HG03521 (cell line): ENCODE measurements around the gene MYO15B.

Experiments used
- ATAC-seq: cut with Tn5 transposase; IDR thresholded peaks from one replicate; pipeline ENCODE4 v1.9.1; 2021; ENCODE audit warnings: mild to moderate bottlenecking, moderate library complexity; ENCODE audit not compliant: unreplicated experiment

The MYO15B gene

DNA sequence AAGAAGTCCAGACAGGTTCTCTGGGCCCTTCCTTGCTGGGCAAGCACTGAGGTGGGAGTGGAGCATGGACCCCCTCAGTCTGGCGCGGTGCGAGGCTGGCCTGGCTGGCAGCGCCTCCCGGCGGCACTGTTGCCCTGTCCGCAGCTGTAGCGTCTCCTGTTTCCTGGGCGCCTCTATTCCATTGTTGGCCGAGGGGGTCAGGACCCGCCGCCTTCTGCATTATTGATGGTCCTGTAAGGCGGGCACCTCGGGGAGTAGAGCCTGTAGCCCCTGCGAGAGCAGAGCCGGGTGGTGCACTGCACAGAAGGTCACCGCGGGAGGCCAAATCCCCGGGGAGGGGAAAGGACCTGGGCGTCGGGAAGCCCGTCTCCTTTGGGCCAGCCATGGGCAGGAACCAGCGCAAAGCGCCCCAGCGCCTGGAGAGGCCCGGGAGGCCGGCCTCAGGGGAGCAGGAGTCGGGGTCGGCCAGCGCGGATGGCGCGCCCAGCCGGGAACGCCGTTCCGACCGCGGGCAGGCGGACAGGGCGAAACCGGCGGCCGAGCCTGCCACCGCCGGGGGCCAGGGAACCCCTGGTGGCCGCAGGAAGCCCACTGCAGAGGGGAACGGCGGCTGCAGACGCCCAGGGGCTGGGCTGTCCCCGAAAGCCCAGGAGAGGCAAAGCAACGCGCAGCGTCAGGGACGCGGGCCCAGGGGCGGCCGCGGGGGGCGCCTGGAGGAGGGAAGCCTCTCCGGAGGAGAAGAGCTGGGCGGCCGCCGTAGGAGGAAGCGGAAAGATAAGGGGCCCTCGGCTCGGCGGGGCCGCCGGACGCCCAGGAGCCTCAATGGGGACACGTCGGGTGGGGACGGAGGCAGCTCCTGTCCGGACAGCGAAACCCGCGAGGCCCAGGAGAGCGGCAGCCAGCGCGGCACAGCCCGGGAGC is at the start of gene MYO15B:
TSS of gene MYO15B (plus strand) at position 126 of the 921 bp plus-strand sequence. CDS start at position 384, 258 bp downstream.
- ATAC-seq = no peak

DNA sequence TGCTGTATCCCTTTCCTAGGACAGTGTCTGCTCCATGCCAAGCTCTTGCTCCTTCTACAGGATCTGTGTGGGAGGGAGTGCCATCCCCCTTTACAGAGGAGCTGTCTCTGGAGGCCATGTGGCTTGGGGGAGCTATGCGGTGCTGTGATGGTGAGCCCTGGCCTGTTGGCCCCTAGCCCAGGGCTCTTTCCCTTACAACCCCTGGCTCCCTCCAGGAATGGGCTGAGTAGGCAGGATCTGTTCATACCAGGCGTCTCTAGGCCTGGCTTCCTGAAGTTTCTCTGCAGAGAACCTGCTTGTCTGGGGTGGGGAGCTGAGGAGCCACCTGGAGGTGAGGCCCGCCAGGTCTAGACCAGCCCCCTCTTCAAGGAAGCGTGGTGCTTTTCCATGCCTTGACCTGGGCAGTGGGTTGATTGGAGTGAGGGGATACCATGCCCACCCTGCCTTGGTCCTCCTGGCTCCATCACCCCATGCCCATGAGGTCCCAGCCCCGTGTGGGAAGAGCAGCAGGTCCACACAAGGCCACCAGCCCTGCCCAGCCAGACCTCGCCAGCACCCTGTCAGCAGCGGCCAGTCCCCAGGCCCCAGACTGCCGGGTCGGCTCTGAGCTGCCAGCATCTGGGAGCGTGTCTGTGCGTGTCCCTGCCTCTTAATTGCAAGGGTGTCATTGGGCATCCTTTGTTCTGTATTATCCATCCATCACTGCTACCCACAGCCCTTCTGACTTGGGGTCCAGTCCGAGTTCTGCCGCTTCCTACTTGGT is 47.5 kb upstream of the MYO15B start:
- ATAC-seq = no peak

- ATAC-seq = no peak
Measured at GRCh38 chr17:75540923-75541503, 46.6 kb upstream of the MYO15B start.

- ATAC-seq = no peak
Measured at GRCh38 chr17:75542229-75542628, 45.4 kb upstream of the MYO15B start.

DNA sequence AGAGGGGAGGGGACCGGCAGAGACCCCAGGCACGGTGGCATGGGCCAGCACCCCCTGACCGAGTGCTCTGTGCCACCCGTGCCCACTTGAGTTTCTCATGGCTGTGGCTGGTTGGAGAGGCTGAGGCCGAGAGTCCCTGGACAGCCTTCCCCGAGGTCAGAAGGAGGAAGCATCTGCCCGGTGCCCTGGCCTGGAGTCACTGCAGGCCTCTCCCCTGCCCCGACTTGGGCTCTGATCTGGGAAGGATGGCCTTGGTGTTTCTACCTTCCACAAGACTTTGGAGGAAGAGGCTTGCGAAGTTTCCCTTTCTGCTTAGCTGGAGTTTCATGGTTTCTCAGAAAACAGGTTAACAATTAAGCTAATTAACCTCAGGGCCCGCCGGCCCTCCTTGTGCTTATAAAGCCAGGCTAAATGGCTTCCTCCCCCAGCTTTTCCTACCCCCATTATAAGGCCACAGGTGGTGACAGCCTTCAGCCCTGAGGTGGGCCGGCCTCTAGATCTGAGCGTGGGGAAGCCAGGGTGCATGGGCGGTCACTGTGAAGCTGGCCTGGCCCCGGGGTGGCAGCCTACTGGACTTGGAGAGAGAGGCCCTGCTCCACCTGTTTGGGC is 44.8 kb upstream of the MYO15B start:
- no peak for ATAC-seq

- no peak for ATAC-seq
Measured at GRCh38 chr17:75544250-75544649, 43.4 kb upstream of the MYO15B start.

GRCh38 chr17:75546181-75546580 is 41.4 kb upstream of the MYO15B start:
- no peak for ATAC-seq

DNA sequence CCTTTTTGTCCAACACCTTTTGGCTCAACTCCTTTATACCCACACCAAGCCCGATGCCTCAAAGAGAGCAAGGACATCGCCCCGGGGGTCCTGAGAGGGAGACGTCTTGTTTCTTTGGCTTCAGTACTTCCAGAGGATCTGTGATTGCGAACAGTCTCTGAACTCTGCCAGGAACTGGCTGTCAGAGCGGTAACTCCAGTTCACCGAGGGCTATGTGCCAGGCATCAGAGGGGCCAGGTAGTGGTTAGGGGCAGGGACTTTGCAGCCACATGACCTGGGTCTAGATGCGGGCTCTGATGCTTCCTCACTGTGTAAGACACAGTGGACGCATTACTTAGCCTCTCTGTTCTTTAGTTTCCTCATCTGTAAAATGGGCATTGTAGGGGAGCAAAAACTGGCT is 40.5 kb upstream of the MYO15B start:
- ATAC-seq = no peak

- ATAC-seq = no peak
Measured at GRCh38 chr17:75548813-75549212, 38.8 kb upstream of the MYO15B start.

GRCh38 chr17:75549246-75550138 is 38.1 kb upstream of the MYO15B start:
- ATAC-seq = no peak

DNA sequence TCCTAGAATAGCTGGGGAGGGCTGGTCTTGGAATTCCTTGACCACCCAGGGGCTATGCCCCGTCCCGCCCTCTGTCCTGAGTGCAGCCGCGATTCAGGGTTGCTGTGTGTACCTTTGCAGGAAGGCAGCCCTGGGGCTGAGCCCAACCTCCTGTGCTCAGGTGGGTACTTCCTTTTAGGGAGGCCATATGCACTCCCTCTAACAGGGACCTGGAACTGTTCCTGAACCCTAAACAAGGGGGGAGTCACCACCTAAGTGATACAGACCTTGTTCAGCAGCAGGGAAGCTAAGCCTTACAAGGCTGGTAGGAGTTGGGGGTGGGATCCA is 37.5 kb upstream of the MYO15B start:
- ATAC-seq = no peak

- ATAC-seq = no peak
Measured at GRCh38 chr17:75551266-75551665, 36.3 kb upstream of the MYO15B start.

- ATAC-seq = no peak
Measured at GRCh38 chr17:75552425-75553294, 34.9 kb upstream of the MYO15B start.

DNA sequence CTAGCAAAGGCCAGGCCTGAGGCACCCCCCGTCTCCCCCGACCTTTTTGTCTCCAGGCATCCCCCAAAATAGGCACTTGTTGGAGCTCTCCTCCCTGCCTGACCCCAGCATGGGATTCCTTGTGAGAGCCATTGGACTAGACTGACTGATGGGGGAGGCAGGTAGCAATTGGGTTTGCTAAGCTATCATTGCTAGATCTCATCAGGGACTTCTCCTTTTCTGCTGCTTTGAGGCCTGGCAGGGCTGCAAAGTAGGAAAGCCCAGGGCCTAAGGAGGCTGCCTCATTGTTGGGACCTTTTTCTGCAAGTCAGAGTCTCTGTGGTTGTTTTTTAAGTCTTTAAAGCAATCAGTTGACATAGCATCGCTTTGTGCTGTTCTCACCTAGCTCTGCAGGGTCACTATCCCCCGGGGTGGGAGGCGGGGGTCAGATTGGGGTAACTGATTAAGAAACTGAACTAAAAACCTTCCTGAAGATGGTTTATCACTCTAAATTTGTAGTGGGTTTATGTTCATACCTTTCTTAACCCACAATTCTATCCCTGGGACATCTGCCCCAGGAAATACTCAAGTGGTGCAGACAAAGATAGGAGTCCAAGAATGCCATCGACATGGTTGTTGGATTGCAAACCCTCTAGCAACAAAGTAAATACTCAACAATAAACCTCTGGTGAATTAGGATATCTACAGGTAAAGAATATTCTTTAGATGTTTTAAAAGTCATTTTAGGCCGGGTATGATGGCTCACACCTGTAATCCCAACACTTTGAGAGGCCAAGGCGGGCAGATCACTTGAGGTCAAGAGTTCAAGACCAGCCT is 34.1 kb upstream of the MYO15B start:
- ATAC-seq = no peak

- ATAC-seq = no peak
Measured at GRCh38 chr17:75555679-75556153, 31.9 kb upstream of the MYO15B start.

DNA sequence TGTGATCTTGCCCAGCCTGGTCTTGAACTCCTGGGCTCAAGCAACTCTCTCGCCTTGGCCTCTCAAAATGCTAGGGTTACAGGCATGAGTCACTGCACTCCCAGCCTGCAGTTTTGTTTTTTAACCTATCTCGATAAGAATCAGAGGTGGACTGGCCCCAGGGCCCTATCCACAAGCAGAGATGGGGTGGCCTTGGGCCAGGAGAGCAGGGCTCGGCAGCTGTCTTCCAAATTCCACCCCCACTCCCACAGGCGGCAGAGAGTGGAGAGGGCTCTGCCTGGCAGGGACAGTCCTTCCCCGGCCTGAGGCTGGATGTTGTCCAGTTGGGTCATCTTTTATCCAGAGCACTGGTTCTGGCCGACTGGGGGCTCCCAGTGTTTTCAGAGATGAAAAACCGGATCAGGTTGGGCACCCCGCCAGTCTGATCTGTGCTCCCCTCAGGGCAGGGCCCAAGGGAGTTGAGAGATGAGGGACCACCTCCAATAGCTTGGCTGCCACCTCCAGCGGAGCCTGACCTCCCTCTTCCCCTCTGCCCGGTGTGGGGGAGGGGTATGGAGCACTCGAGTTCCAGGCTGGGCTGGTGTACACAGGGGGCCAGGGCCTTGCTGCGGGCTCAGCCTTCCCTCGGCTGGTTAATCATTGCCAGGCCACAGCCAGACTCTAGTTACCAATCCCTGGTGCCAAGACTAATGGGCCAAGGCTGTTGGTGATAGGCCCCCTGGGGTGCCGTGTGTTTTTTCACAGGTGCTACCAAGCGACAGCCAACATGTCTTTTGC is 30.3 kb upstream of the MYO15B start:
- ATAC-seq = no peak

DNA sequence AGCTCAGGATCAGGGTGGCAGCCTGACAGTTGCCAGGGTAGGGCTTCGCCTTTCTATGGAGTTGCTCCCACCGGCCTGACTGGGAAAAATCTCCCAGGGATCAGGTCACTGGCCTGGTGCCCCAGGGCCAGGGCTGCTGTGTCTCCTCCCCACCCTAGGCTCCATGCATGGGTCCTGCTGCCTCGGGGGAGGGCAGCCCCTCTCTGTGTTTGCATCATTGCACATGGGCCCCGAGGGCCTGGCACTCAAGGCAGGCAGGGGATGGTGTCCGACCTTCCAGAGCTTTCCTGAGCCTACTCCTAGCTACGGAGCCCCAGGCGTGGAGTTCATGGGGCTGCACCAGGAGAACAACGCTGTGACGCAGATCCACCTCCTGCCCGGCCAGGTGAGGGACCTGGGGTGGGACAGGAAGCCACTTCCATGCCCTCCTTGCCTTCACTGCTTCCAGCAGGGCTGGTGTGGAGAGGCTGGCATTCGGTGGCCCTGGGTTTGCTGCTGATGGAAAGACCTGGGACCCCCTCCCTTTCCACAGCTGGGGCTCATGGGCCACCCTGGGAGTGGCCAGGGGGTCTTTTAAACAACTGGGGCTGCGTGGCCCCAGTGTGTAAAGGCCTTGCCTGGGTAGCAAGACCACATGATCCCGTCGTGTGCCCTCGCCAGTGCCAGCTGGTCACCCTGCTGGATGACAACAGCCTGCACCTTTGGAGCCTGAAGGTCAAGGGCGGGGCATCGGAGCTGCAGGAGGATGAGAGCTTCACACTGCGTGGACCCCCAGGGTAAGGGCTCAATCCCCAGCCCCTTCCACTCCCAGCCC is 29.5 kb upstream of the MYO15B start:
- no peak for ATAC-seq
